ENCODE data around the gene EGF.

The EGF gene

GRCh38 chr4:109967798-109968520 lies 55.3 kb downstream of the EGF start:
- TF ChIP-seq, protein P1, sequence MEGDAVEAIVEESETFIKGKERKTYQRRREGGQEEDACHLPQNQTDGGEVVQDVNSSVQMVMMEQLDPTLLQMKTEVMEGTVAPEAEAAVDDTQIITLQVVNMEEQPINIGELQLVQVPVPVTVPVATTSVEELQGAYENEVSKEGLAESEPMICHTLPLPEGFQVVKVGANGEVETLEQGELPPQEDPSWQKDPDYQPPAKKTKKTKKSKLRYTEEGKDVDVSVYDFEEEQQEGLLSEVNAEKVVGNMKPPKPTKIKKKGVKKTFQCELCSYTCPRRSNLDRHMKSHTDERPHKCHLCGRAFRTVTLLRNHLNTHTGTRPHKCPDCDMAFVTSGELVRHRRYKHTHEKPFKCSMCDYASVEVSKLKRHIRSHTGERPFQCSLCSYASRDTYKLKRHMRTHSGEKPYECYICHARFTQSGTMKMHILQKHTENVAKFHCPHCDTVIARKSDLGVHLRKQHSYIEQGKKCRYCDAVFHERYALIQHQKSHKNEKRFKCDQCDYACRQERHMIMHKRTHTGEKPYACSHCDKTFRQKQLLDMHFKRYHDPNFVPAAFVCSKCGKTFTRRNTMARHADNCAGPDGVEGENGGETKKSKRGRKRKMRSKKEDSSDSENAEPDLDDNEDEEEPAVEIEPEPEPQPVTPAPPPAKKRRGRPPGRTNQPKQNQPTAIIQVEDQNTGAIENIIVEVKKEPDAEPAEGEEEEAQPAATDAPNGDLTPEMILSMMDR (IDR thresholded peaks at IDR 0.05; ENCODE audit: low read length), result no peak
- no peaks in the 10 kb centered on the region for H4K20me1 ChIP-seq (ENCODE audit: insufficient read depth, low read length)
- no peak overlapping the region for H3K4me2 ChIP-seq (ENCODE audit: low read length)
- H3F3A ChIP-seq (ENCODE audit: insufficient read depth, low read length), result no peaks in the 10 kb centered on the region
- H3K9ac ChIP-seq (ENCODE audit: low read length), result no peak overlapping the region
- H3K9me3 ChIP-seq (ENCODE audit: low read length), result no peaks in the 10 kb centered on the region
- no peak overlapping the region for H3K4me3 ChIP-seq (ENCODE audit: low read depth, low read length, poor library complexity, severe bottlenecking)
- H3K9me2 ChIP-seq (ENCODE audit: low read depth, low read length), result no peaks in the 10 kb centered on the region
- no peak overlapping the region for H2AFZ ChIP-seq (ENCODE audit: low read length)
- H3K27ac ChIP-seq (ENCODE audit: low read depth, low read length, poor library complexity, severe bottlenecking), result no peak overlapping the region
- H3K79me2 ChIP-seq (ENCODE audit: insufficient read depth, low read length), result no peaks in the 10 kb centered on the region
- no peaks in the 10 kb centered on the region for H3K4me1 ChIP-seq (ENCODE audit: insufficient read depth, low read length, severe bottlenecking)
- no peaks in the 10 kb centered on the region for H3K36me3 ChIP-seq (ENCODE audit: insufficient read depth, low read length)
- H3K27me3 ChIP-seq (ENCODE audit: insufficient read depth, low read length), result no peaks in the 10 kb centered on the region

GRCh38 chr4:109969087-109969486 lies 56.4 kb downstream of the EGF start:
- Histone ChIP-seq H3K4me2 (ENCODE audit: low read length) (no peak overlapping the region), H3K9me3 (ENCODE audit: low read length) (no peaks in the 10 kb centered on the region), H3K4me3 (ENCODE audit: low read depth, low read length, poor library complexity, severe bottlenecking) (no peak overlapping the region), H3K9me2 (ENCODE audit: low read depth, low read length) (no peaks in the 10 kb centered on the region), H3K27ac (ENCODE audit: low read depth, low read length, poor library complexity, severe bottlenecking) (no peak overlapping the region), H3F3A (ENCODE audit: insufficient read depth, low read length) (no peaks in the 10 kb centered on the region), H3K9ac (ENCODE audit: low read length) (no peak overlapping the region), H3K36me3 (ENCODE audit: insufficient read depth, low read length) (no peaks in the 10 kb centered on the region), H3K4me1 (ENCODE audit: insufficient read depth, low read length, severe bottlenecking) (no peaks in the 10 kb centered on the region), H3K79me2 (ENCODE audit: insufficient read depth, low read length) (no peaks in the 10 kb centered on the region), H4K20me1 (ENCODE audit: insufficient read depth, low read length) (no peaks in the 10 kb centered on the region), H3K27me3 (ENCODE audit: insufficient read depth, low read length) (no peaks in the 10 kb centered on the region), H2AFZ (ENCODE audit: low read length) (no peak overlapping the region)
- TF ChIP-seq, protein P1 (IDR thresholded peaks at IDR 0.05; ENCODE audit: low read length), result no peak
- TF ChIP-seq EZH2 (IDR thresholded peaks at IDR 0.05; ENCODE audit: borderline replicate concordance, low read length), result no peak

- H3K4me1 ChIP-seq (ENCODE audit: insufficient read depth, low read length, severe bottlenecking), result no peaks in the 10 kb centered on the region
- H3K27ac ChIP-seq (ENCODE audit: low read depth, low read length, poor library complexity, severe bottlenecking), result no peak overlapping the region
- H3K36me3 ChIP-seq (ENCODE audit: insufficient read depth, low read length), result no peaks in the 10 kb centered on the region
- no peak overlapping the region for H3K9ac ChIP-seq (ENCODE audit: low read length)
- no peak overlapping the region for H3K4me3 ChIP-seq (ENCODE audit: low read depth, low read length, poor library complexity, severe bottlenecking)
- H3F3A ChIP-seq (ENCODE audit: insufficient read depth, low read length), result no peaks in the 10 kb centered on the region
- no peak overlapping the region for H2AFZ ChIP-seq (ENCODE audit: low read length)
- no peaks in the 10 kb centered on the region for H4K20me1 ChIP-seq (ENCODE audit: insufficient read depth, low read length)
- no peaks in the 10 kb centered on the region for H3K27me3 ChIP-seq (ENCODE audit: insufficient read depth, low read length)
- H3K9me3 ChIP-seq (ENCODE audit: low read length), result no peaks in the 10 kb centered on the region
- H3K4me2 ChIP-seq (ENCODE audit: low read length), result no peak overlapping the region
- no peaks in the 10 kb centered on the region for H3K9me2 ChIP-seq (ENCODE audit: low read depth, low read length)
- TF ChIP-seq, protein P1 (IDR thresholded peaks at IDR 0.05; ENCODE audit: low read length), result no peak
- TF ChIP-seq EZH2 (IDR thresholded peaks at IDR 0.05; ENCODE audit: borderline replicate concordance, low read length), result no peak
- H3K79me2 ChIP-seq (ENCODE audit: insufficient read depth, low read length), result no peaks in the 10 kb centered on the region
Measured at GRCh38 chr4:109969919-109970318, 57.2 kb downstream of the EGF start.

All from OCI-LY1 (cell line).